GM19023 (cell line): ENCODE data around the gene TECR.
"Not testable (repeated sequence)": the region's sequence is repeated elsewhere in the genome, so short reads cannot be mapped to it uniquely, and the experiment has no call there.

Experiments used
- ATAC-seq: cut with Tn5 transposase; IDR thresholded peaks from one replicate; pipeline ENCODE4 v1.9.1; 2021; ENCODE audit warnings: mild to moderate bottlenecking, moderate library complexity; ENCODE audit not compliant: unreplicated experiment

TECR gene

GRCh38 chr19:14559916-14560775, 30.8 kb downstream of the TECR start:
- no peak for ATAC-seq

- no peak for ATAC-seq
These were observed 31.3 kb downstream of the TECR start for GRCh38 chr19:14560776-14561108.

GRCh38 chr19:14561249-14561648, 31.9 kb downstream of the TECR start:
- no peak for ATAC-seq

- ATAC-seq = no peak
These were observed 32.5 kb downstream of the TECR start for GRCh38 chr19:14561847-14562351.

GRCh38 chr19:14562660-14563589, 33.5 kb downstream of the TECR start:
- ATAC-seq = no peak

GRCh38 chr19:14563590-14563926, 34.2 kb downstream of the TECR start:
- no peak for ATAC-seq

- no peak for ATAC-seq
These were observed 34.7 kb downstream of the TECR start for GRCh38 chr19:14563989-14564651.

- ATAC-seq = not testable (repeated sequence)
These were observed 35.4 kb downstream of the TECR start for GRCh38 chr19:14564652-14565297.

GRCh38 chr19:14565298-14565679, 35.9 kb downstream of the TECR start:
- ATAC-seq = no peak

- ATAC-seq = no peak
These were observed 36.6 kb downstream of the TECR start for GRCh38 chr19:14565765-14566711.

GRCh38 chr19:14566712-14567077, 37.3 kb downstream of the TECR start:
- ATAC-seq = no peak

- ATAC-seq = no peak
These were observed 37.7 kb downstream of the TECR start for GRCh38 chr19:14567079-14567478.

- ATAC-seq = no peak
These were observed 41.6 kb downstream of the TECR start for GRCh38 chr19:14570864-14571527.

GRCh38 chr19:14571695-14572490, 42.5 kb downstream of the TECR start, which contains the start of gene NDUFB7:
NDUFB7 (minus strand) TSS chr19:14572066; CDS start chr19:14572000, 66 bp downstream.
- ATAC-seq = peak; percentile 75

- no peak for ATAC-seq
These were observed 46.1 kb downstream of the TECR start for GRCh38 chr19:14575428-14575980.

- no peak for ATAC-seq
These were observed 47.0 kb downstream of the TECR start for GRCh38 chr19:14576363-14576762.

- ATAC-seq = no peak
These were observed 47.9 kb downstream of the TECR start for GRCh38 chr19:14577264-14577663.

- ATAC-seq = no peak
These were observed 48.6 kb downstream of the TECR start for GRCh38 chr19:14577885-14578427.
